Measurements from ENCODE around the gene HLA-DQB1.

The HLA-DQB1 gene

GRCh38 chr6:32623693-32624092 is 42.8 kb downstream of the HLA-DQB1 start:
- no peak for DNase-seq

DNA sequence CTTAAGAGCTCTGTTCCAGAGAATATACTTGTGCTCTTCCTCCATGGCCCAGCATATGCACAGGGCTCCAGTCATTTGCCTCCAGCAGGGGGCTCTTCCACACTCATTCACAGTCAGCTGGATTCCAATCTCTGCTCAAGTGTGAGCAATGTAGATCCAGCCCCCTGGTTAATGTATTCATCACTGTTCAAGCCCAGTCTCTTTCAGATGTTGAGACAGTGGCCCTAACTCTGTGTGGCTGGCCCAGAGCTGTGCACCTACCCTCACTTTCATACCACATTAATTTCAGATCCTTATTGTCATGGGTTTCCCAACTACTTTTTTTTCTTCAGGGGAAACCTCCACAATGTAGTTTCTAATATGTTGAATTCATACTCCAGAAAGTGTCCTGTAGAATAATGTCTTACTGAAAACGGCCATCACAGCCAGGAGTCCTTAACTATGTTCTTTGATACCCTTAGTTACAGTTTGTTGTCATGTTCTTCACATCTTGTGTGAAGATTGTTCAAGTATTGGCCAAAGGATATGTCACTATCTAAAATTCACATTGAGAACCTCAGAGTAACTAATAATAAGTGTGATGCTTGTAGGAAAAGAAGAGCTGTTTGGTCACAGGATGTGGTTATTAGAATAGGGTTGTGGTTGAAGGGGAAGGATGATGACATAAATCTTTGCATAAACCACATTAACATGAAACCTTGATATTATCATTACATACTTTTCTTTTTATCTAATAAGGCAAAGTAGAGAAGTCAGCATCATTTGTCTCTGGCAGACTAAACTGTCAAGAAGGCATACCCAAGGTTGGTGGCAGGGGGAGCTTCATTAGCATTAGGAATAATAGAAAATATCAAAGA is 43.7 kb downstream of the HLA-DQB1 start:
- DNase-seq, result peak; percentile 86

DNA sequence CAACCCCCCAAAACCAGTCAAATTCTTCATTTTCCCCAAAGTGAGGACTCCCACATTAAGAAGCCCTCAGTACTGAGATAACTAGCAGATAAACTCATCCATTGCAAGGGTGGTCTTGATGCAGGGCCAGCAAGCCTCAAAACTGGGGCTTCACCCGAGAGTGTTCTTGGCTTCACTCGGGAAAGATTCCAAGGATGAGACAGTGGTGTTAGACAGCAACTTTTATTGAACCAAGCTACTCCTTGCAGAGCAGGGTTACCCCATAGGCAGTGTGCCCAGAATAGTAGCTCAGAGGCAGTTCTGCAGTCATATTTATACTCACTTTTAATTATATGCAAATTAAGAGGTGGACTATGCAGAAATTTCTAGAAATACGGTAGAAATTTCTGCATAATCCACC is 45.1 kb downstream of the HLA-DQB1 start:
- DNase-seq, result no peak

GRCh38 chr6:32617751-32618150 is 48.7 kb downstream of the HLA-DQB1 start:
- DNase-seq, result no peak

GRCh38 chr6:32615885-32616532 is 50.4 kb downstream of the HLA-DQB1 start:
- no peak for DNase-seq

GRCh38 chr6:32614366-32615081 is 51.9 kb downstream of the HLA-DQB1 start:
- no peak for DNase-seq

DNA sequence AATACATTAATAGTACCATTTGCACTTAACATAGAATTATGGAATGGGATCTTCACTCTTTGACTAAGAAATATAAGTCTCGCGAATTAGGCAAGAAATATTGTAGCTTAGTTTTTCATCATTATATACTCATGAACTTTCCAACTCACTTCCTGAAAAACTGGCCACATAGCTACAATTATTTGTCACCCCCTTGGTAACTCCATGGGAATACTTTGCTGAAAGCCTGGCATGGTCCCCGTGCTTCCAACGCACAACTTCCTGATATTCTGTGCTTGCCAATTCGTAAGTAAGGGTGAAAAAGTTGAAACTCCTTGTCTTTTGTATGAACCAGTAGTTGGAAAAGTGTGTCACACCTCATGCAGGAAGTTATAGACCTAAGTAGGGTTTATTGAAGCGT is 53.0 kb downstream of the HLA-DQB1 start:
- DNase-seq, result no peak

DNA sequence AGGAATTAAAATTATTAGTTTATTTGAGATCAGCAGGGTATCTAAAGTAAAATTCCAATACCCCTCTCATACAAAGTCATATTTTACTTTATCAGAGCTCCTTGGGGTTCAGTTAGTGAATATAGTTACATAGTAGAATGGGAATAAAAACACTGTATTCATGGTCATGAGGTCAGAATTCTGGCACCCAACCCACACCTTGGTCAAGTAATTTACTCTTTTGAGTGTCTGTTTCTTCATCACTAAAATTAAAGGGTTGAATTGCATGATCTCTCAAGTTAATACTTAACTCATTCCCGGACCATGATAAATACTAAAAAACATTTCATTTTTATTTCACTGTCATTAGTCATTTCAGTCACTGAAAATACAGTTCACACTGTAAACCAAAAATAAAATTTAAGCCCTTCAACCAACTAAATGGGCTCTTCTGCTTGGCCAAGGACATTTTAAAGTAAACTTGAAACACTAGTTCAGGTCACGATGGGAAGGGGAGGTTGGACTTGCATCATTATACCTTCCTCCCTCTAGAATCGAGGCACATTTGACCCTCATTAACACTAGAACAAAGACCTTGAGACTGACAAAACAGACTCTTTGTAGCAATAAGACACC is 55.7 kb downstream of the HLA-DQB1 start:
- no peak for DNase-seq

DNA sequence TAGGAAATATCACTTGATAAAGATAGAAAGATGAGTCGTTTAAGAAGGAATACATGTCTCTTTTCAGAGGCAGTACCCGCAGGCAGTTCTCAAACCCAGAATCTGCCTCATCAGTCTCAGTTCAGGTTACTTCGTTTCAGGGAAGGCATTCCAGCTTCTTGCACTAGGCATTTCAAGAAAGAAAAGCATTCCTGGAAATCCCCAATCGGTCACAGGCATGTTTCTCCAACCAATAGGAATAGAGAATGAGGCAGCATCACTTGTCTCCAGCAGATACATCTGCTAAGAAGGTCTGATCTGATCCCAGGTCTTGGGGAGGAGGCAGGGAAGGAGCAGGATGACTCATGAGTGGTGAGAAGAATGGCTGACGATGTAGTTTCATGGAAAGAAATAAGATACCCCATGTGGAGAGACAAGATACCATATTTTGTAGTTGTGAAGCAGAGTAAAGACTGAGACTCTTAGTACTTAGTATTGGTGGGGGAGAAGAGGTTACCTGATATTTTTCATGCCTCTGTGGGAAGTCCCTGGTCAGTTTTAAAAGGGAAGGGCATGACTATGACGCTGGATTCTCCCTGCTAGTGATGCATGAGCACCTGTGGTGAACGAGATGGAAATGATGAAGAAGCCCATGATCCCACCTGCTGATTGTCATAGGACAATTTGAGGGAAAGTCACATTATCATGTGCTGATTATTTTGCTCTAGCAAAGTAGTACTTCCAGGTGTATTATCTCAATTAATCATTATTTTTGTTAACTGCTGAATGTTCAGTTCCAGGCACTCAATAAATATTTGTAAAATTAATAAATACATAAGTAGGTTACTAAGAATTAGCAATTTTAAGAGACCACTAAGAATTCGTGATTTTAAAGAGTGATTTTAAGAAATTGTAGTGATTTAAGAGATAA is 56.5 kb downstream of the HLA-DQB1 start:
- DNase-seq, result peak; percentile 85

All from CD4-positive, alpha-beta T cell treated with Interleukin-10 for 1 hour (primary cell).